HepG2 (cell line): ENCODE data around the gene FAM32A. TPM values are rescaled to one million over a fixed set of nuclear protein-coding genes. Genes with fewer than 3 reads are reported as not detected.

Source experiments
- DR1 ChIP-seq: sonication (generic); formaldehyde crosslinking; IDR thresholded peaks from 2 replicates; pipeline ENCODE4 v1.8.0; 2021; ENCODE audit warnings: mild to moderate bottlenecking, missing genetic modification reagents, inconsistent platforms
- LRRFIP1 ChIP-seq: sonication (generic); formaldehyde crosslinking; conservative IDR thresholded peaks from 2 replicates; pipeline ENCODE4 v1.4.0; 2020; ENCODE audit warnings: missing genetic modification reagents
- MATR3 ChIP-seq: sonication (generic); formaldehyde crosslinking; IDR thresholded peaks from 2 replicates; pipeline ENCODE4 v1.4.0; 2020; ENCODE audit warnings: missing genetic modification reagents
- MXD4 ChIP-seq: IDR thresholded peaks from 2 replicates; pipeline ENCODE4 v1.6.1; 2016; ENCODE audit warnings: mild to moderate bottlenecking, missing biosample characterization, missing genetic modification reagents
- NR0B2 ChIP-seq: sonication (generic); formaldehyde crosslinking; IDR thresholded peaks from 2 replicates; pipeline ENCODE4 v1.4.0; 2020; ENCODE audit warnings: mild to moderate bottlenecking, missing genetic modification reagents
- NR2F2 ChIP-seq: IDR thresholded peaks from 2 replicates; pipeline ENCODE4 v1.6.1; 2012; ENCODE audit warnings: low read depth, inconsistent platforms, borderline replicate concordance
- PATZ1 ChIP-seq: sonication (generic); formaldehyde crosslinking; IDR thresholded peaks from 2 replicates; pipeline ENCODE4 v1.4.0; 2020; ENCODE audit warnings: missing genetic modification reagents
- POGZ ChIP-seq: sonication (generic); formaldehyde crosslinking; IDR thresholded peaks from 2 replicates; pipeline ENCODE4 v1.4.0; 2020; ENCODE audit warnings: mild to moderate bottlenecking, missing genetic modification reagents
- RCOR2 ChIP-seq: IDR thresholded peaks from 2 replicates; pipeline ENCODE4 v1.6.1; 2016; ENCODE audit warnings: missing biosample characterization, missing genetic modification reagents
- USF2 ChIP-seq, 2 experiments: sonication (generic) in 1 of 2; formaldehyde crosslinking in 1 of 2; IDR thresholded peaks; 2 replicates each; pipeline versions ENCODE4 v1.5.1 to v1.6.1; 2011 to 2020; ENCODE audit warnings: borderline replicate concordance in 1 of 2, low read depth in 1 of 2, low read length in 1 of 2, mild to moderate bottlenecking in 1 of 2, missing genetic modification reagents in 1 of 2, moderate library complexity in 1 of 2
- ZNF225 ChIP-seq: sonication (generic); formaldehyde crosslinking; IDR thresholded peaks from 2 replicates; pipeline ENCODE4 v1.4.0; 2020; ENCODE audit warnings: mild to moderate bottlenecking, missing genetic modification reagents
- ZNF343 ChIP-seq: sonication (generic); formaldehyde crosslinking; IDR thresholded peaks from 2 replicates; pipeline ENCODE4 v1.4.0; 2020; ENCODE audit warnings: mild to moderate bottlenecking, missing genetic modification reagents
- polyA plus RNA-seq, 8 experiments: library from polyadenylated mRNA; depleted of rRNA in 3 of 8; stranded (reverse) in 7 of 8; unstranded in 1 of 8; fragments of >200 nt; fragmentation: Illumina TruSeq in 4 of 8; extraction: Trizol in 4 of 8; gene quantifications; 2 replicates each; pipeline versions ENCODE4 v1.2.1 to v1.2.3, GENCODE V29; 2011 to 2016; ENCODE audit warnings: low read depth in 4 of 8, missing spikeins in 1 of 8, mixed read lengths in 1 of 8; ENCODE audit not compliant: insufficient read depth in 1 of 8
- total RNA-seq, 5 experiments: library from RNA; depleted of rRNA; stranded (reverse); fragments of >200 nt; fragmentation: Illumina TruSeq; extraction: Trizol; gene quantifications; 2 replicates each; pipeline ENCODE4 v1.2.3, GENCODE V29; 2016; ENCODE audit warnings: low read depth in 1 of 5
- TF ChIP-seq, protein P1 (sequence below): sonication (generic); formaldehyde crosslinking; IDR thresholded peaks from 2 replicates; pipeline ENCODE4 v1.4.0; 2020; ENCODE audit warnings: missing genetic modification reagents, borderline replicate concordance
- TF ChIP-seq, protein P2 (sequence below): sonication (generic); formaldehyde crosslinking; IDR thresholded peaks from 2 replicates; pipeline ENCODE4 v1.9.0; 2021; ENCODE audit warnings: missing genetic modification reagents, borderline replicate concordance

The FAM32A gene
- total and polyA plus RNA-seq, 2 of the 13 experiments (the other 11 are each of a cell fraction or from before 2014, with no cell fraction given), result 85.8 to 86.2 TPM

DNA sequence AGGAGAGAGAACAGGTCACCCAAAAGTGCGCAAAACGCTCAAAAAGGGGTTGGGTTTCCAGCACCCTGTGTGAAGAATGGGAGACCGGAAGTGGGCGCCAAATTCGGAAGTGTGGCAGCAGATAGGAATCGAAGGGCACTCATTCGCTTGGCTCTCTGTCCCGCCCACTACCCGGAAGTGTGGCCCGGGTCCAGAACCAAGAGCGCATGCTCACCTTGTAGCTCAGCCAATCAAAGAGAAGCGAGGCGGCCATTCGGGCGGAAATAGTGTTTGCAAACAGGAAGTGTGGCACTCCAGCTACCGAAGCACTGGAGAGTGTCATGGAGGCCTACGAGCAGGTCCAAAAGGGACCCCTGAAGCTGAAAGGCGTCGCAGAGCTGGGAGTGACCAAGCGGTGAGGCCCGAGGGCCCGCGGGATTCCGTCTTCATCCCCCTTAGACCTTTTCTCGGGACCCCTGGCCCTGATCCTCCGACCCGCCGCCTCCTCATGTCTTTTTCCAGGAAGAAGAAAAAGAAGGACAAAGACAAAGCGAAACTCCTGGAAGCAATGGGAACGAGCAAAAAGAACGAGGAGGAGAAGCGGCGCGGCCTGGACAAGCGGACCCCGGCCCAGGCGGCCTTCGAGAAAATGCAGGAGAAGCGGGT, at the start of gene FAM32A (continued):
- TF ChIP-seq USF2 (IDR thresholded peaks at IDR 0.05; ENCODE audit: low read depth, low read length) (no peak), USF2 (CRISPR knock-in tag; IDR thresholded peaks at IDR 0.05; ENCODE audit: borderline replicate concordance) (peak; percentile 92; the same call in 1 of the 2 replicates), ZNF225 (CRISPR knock-in tag) (peak; percentile 54; the same call in 1 of the 2 replicates), ZNF343 (no peak; the same call in 1 of the 2 replicates), MATR3 (CRISPR knock-in tag) (no peak), DR1 (CRISPR knock-in tag) (no peak), NR0B2 (CRISPR knock-in tag) (no peak), NR2F2 (no peak), RCOR2 (CRISPR knock-in tag) (0 out of 2 replicates have a peak, but pooled peaks have one; percentile 42), LRRFIP1 (CRISPR knock-in tag) (no peak), PATZ1 (CRISPR knock-in tag) (no peak), POGZ (CRISPR knock-in tag) (peak; percentile 77), MXD4 (CRISPR knock-in tag) (peak; percentile 66; the same call in 1 of the 2 replicates)
- TF ChIP-seq, protein P1, sequence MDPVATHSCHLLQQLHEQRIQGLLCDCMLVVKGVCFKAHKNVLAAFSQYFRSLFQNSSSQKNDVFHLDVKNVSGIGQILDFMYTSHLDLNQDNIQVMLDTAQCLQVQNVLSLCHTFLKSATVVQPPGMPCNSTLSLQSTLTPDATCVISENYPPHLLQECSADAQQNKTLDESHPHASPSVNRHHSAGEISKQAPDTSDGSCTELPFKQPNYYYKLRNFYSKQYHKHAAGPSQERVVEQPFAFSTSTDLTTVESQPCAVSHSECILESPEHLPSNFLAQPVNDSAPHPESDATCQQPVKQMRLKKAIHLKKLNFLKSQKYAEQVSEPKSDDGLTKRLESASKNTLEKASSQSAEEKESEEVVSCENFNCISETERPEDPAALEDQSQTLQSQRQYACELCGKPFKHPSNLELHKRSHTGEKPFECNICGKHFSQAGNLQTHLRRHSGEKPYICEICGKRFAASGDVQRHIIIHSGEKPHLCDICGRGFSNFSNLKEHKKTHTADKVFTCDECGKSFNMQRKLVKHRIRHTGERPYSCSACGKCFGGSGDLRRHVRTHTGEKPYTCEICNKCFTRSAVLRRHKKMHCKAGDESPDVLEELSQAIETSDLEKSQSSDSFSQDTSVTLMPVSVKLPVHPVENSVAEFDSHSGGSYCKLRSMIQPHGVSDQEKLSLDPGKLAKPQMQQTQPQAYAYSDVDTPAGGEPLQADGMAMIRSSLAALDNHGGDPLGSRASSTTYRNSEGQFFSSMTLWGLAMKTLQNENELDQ (CRISPR knock-in tag), result no peak
- TF ChIP-seq, protein P2, sequence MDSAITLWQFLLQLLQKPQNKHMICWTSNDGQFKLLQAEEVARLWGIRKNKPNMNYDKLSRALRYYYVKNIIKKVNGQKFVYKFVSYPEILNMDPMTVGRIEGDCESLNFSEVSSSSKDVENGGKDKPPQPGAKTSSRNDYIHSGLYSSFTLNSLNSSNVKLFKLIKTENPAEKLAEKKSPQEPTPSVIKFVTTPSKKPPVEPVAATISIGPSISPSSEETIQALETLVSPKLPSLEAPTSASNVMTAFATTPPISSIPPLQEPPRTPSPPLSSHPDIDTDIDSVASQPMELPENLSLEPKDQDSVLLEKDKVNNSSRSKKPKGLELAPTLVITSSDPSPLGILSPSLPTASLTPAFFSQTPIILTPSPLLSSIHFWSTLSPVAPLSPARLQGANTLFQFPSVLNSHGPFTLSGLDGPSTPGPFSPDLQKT, result peak; percentile 89; the same call in 1 of the 2 replicates
